ENCODE measurements around the gene PEX13. TPM values are rescaled to one million over a fixed set of nuclear protein-coding genes. Genes with fewer than 3 reads are reported as not detected.

PEX13 gene
- total and polyA plus RNA-seq, 2 donors (not counting 3 experiments of a cell fraction or from before 2014, with no cell fraction given), result 18.0 to 21.0 TPM

DNA sequence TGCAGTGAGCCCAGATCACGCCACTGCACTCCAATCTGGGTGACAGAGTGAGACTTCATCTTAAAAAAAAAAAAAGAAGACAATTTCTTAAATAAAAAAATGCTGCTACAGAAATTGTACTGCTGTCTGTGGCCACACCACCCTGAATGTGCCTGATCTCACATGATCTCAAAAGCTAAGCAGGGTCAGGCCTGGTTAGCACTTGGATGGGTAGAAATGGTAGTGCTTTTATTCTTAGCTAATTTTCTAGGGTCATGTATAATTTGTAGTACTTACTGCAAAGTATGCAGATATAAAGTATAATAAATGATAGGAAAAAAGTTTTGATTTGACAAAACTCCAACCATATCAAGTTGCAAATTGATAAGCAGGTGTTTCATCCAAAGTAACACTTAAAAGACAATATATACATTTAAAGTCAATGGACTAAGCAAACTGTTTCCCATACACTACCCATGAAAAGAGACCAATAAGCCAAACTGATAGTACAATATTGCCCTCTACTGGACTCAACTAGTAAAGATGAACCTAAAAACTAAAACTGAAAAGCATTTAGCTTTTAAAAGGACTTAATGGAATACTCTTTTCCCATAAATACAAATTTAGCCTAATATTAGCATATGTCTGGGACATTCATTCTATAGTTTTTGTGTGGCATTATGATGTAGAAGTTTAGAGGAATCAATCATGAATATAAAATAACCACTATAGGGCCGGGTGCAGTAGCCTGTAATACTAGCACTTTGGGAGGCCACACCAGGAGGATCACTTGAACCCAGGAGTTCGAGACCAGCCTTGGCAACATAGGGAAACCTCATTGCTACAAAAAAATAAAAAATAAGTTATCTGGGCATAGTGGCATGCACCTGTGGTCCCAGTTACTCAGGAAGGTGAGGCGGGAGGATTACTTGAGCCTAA lies 18.6 kb upstream of the PEX13 start:
- ChIA-PET CTCF (interaction anchor here (0.6 to 5.2 kb wide), 65 partner anchors 8 to 438 kb away, joined by 3 to 173 read pairs (median 5); partner anchors contain the start of genes PAPOLG and REL), POLR2A (no interaction called here)
- BruUV-seq (replicated peaks), result no TSS peak
- no peaks in the 10 kb centered on the region for H3K27me3 ChIP-seq (ENCODE audit: control insufficient read depth in 2 of 2, insufficient read depth in 2 of 2, low read length in 2 of 2)
- H3K9me3 ChIP-seq (replicated peaks; ENCODE audit: control insufficient read depth, insufficient read depth, low read length), result no peaks in the 10 kb centered on the region
- H3K9ac ChIP-seq (replicated peaks; ENCODE audit: extremely low read depth, insufficient read depth, low read length), result no peak overlapping the region
- FAIRE-seq (no peak), DNase-seq (ENCODE audit: low read depth, low spot score) (peak; percentile 70)
- H3K27ac ChIP-seq (ENCODE audit: insufficient read depth, low read depth, low read length), result no peak overlapping the region
- no peak overlapping the region for H3K4me3 ChIP-seq (replicated peaks in 1 of 3; ENCODE audit: insufficient read depth in 1 of 3, low read depth in 1 of 3, low read length in 3 of 3)
- dilution Hi-C loops (cut with MboI; ENCODE audit: extremely low pct_ligation_motif_present, low sequenced_read_pairs), result no loop called here
- TF ChIP-seq, protein P1, sequence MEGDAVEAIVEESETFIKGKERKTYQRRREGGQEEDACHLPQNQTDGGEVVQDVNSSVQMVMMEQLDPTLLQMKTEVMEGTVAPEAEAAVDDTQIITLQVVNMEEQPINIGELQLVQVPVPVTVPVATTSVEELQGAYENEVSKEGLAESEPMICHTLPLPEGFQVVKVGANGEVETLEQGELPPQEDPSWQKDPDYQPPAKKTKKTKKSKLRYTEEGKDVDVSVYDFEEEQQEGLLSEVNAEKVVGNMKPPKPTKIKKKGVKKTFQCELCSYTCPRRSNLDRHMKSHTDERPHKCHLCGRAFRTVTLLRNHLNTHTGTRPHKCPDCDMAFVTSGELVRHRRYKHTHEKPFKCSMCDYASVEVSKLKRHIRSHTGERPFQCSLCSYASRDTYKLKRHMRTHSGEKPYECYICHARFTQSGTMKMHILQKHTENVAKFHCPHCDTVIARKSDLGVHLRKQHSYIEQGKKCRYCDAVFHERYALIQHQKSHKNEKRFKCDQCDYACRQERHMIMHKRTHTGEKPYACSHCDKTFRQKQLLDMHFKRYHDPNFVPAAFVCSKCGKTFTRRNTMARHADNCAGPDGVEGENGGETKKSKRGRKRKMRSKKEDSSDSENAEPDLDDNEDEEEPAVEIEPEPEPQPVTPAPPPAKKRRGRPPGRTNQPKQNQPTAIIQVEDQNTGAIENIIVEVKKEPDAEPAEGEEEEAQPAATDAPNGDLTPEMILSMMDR (IDR thresholded peaks at IDR 0.05; ENCODE audit: extremely low read depth in 1 of 2, insufficient read depth in 1 of 2, low read depth in 1 of 2, low read length in 2 of 2), result peak; percentile 20 to 37
- no peak for TF ChIP-seq GATA2 (IDR thresholded peaks at IDR 0.05; ENCODE audit: insufficient read depth, insufficient read length, low read depth, low read length)
- TF ChIP-seq MYC (IDR thresholded peaks at IDR 0.05; ENCODE audit: low read depth, low read length), result no peak
- no peak for TF ChIP-seq POLR2A (IDR thresholded peaks at IDR 0.05; ENCODE audit: low read depth, low read length)
- TF ChIP-seq JUN (IDR thresholded peaks at IDR 0.05; ENCODE audit: borderline replicate concordance, insufficient read depth, insufficient read length, low read depth), result no peak
- no peak for TF ChIP-seq EZH2 (IDR thresholded peaks at IDR 0.05; ENCODE audit: borderline replicate concordance, low read depth, low read length, severe bottlenecking)
- no peaks in the 10 kb centered on the region for H4K20me1 ChIP-seq (replicated peaks; ENCODE audit: control insufficient read depth, extremely low read depth, insufficient read depth, low read length)
- no peak overlapping the region for H3K4me2 ChIP-seq (ENCODE audit: insufficient read depth, low read length)
- no peak overlapping the region for H2AFZ ChIP-seq (ENCODE audit: low read depth, low read length)
- no peaks in the 10 kb centered on the region for H3K4me1 ChIP-seq (ENCODE audit: control insufficient read depth, extremely low read depth, insufficient read depth, low read length)
- no peaks in the 10 kb centered on the region for H3K36me3 ChIP-seq (ENCODE audit: control insufficient read depth in 2 of 2, extremely low read depth in 1 of 2, insufficient read depth in 2 of 2, low read length in 2 of 2)
- H3K9me1 ChIP-seq (replicated peaks; ENCODE audit: control insufficient read depth, extremely low read depth, insufficient read depth, low read length), result no peaks in the 10 kb centered on the region
- no peaks in the 10 kb centered on the region for H3K79me2 ChIP-seq (ENCODE audit: control insufficient read depth, insufficient read depth, low read length)
- intact Hi-C loops (cut with micrococcal nuclease), result loop anchor here (1.0 to 5.0 kb wide), 4 partner anchors 117 to 292 kb away; partner anchors contain the start of gene REL
